Endometrium (tissue), 2 donors: ENCODE measurements around the gene RNF8.
"Not testable (repeated sequence)": the region's sequence is repeated elsewhere in the genome, so short reads cannot be mapped to it uniquely, and the experiment has no call there.

Experiments
- FAIRE-seq: peaks from 2 replicates; lab custom pipeline; 2012; peaks lifted over from hg19 to GRCh38; lab: Jason Lieb, UNC
- donor health status: control.
- donor health status: control.

The RNF8 gene

GRCh38 chr6:37321516-37322415, 32.0 kb upstream of the RNF8 start:
- no peak for FAIRE-seq

- no peak for FAIRE-seq
Observed at GRCh38 chr6:37323580-37323979, 30.2 kb upstream of the RNF8 start.

GRCh38 chr6:37324131-37325033, 29.4 kb upstream of the RNF8 start:
- FAIRE-seq, result no peak

GRCh38 chr6:37330345-37330744, 23.4 kb upstream of the RNF8 start:
- FAIRE-seq, result not testable (repeated sequence)

GRCh38 chr6:37331047-37331446, 22.7 kb upstream of the RNF8 start:
- no peak for FAIRE-seq

GRCh38 chr6:37332894-37333293, 20.9 kb upstream of the RNF8 start:
- no peak for FAIRE-seq

GRCh38 chr6:37334047-37334446, 19.7 kb upstream of the RNF8 start:
- FAIRE-seq, result no peak

GRCh38 chr6:37338317-37338716, 15.5 kb upstream of the RNF8 start:
- FAIRE-seq, result not testable (repeated sequence)

- no peak for FAIRE-seq
Observed at GRCh38 chr6:37338745-37339255, 15.0 kb upstream of the RNF8 start.

- FAIRE-seq, result no peak
Observed at GRCh38 chr6:37339741-37340638, 13.8 kb upstream of the RNF8 start.

GRCh38 chr6:37340639-37340943, 13.2 kb upstream of the RNF8 start:
- no peak for FAIRE-seq

- no peak for FAIRE-seq
Observed at GRCh38 chr6:37343248-37343647, 10.5 kb upstream of the RNF8 start.

GRCh38 chr6:37344308-37344707, 9.5 kb upstream of the RNF8 start:
- FAIRE-seq, result no peak

GRCh38 chr6:37345804-37346203, 8.0 kb upstream of the RNF8 start:
- FAIRE-seq, result not testable (repeated sequence)

- FAIRE-seq, result no peak
Observed at GRCh38 chr6:37347177-37347576, 6.6 kb upstream of the RNF8 start.

- FAIRE-seq, result no peak
Observed at GRCh38 chr6:37347670-37348111, 6.1 kb upstream of the RNF8 start.

- no peak for FAIRE-seq
Observed at GRCh38 chr6:37351027-37351426, 2.8 kb upstream of the RNF8 start.

- FAIRE-seq, result no peak
Observed at GRCh38 chr6:37352384-37352783, 1.4 kb upstream of the RNF8 start.

GRCh38 chr6:37354526-37355384, 972 bp downstream of the RNF8 start:
- no peak for FAIRE-seq

GRCh38 chr6:37357288-37357687, 3.5 kb downstream of the RNF8 start:
- no peak for FAIRE-seq

GRCh38 chr6:37357860-37358259, 4.1 kb downstream of the RNF8 start:
- no peak for FAIRE-seq
